IMR-90 (cell line): Measurements from ENCODE around the gene AXIN1. TPM values are rescaled to one million over a fixed set of nuclear protein-coding genes. Genes with fewer than 3 reads are reported as not detected.

ENCODE experiments used
- ATAC-seq: fragments of 200-7000 bp; cut with Tn5 transposase; 2 replicates; pipeline ENCODE4 v1.9.1; 2020; ENCODE audit warnings: low read depth, mild to moderate bottlenecking, moderate library complexity
- BruUV-seq: library from RNA; stranded (reverse); fragments of 400-500 nt; replicated peaks from 2 replicates; lab custom pipeline; 2021; lab: Mats Ljungman, UMichigan
- CTCF ChIA-PET: fragments of 300-600 bp; formaldehyde crosslinking; extraction: SDS; loops from one replicate; lab custom pipeline; 2021; ENCODE audit warnings: antibody characterized with exemption; lab: Yijun Ruan, JAX
- POLR2A ChIA-PET: fragments of 300-600 bp; sonication (Branson Sonifier 250); formaldehyde crosslinking; loops from one replicate; lab custom pipeline; 2022; ENCODE audit warnings: antibody characterized with exemption; ENCODE audit not compliant: unreplicated experiment; lab: Charles Lee
- DNase-seq: peaks from one replicate; pipeline ENCODE4 v3.0.0; 2013
- H2AFZ ChIP-seq: replicated peaks from 2 replicates; pipeline ENCODE3; 2013; ENCODE audit warnings: low read length, mild to moderate bottlenecking; ENCODE audit not compliant: poor library complexity
- H2AK5ac ChIP-seq: 2 replicates; pipeline ENCODE4 v1.6.1; 2013; ENCODE audit warnings: low read depth, low read length, inconsistent platforms
- H2AK9ac ChIP-seq: replicated peaks from 2 replicates; pipeline ENCODE3; 2013; ENCODE audit warnings: mild to moderate bottlenecking, low read depth, low read length, moderate library complexity; ENCODE audit not compliant: poor library complexity
- H2BK120ac ChIP-seq: 2 replicates; pipeline ENCODE4 v1.6.1; 2013; ENCODE audit warnings: low read depth, low read length, inconsistent platforms
- H2BK15ac ChIP-seq: 3 replicates; pipeline ENCODE4 v1.6.1; 2013; ENCODE audit warnings: low read depth, low read length, inconsistent platforms
- H2BK20ac ChIP-seq: 2 replicates; pipeline ENCODE4 v1.6.1; 2013; ENCODE audit warnings: low read depth, mild to moderate bottlenecking, inconsistent platforms, low read length, moderate library complexity
- H2BK5ac ChIP-seq: 2 replicates; pipeline ENCODE4 v1.6.1; 2013; ENCODE audit warnings: mild to moderate bottlenecking, low read depth, low read length, inconsistent platforms; ENCODE audit not compliant: poor library complexity, severe bottlenecking
- H3K14ac ChIP-seq: replicated peaks from 2 replicates; pipeline ENCODE4 v1.6.1; 2013; ENCODE audit warnings: low read depth, low read length, inconsistent platforms
- H3K18ac ChIP-seq: 2 replicates; pipeline ENCODE4 v1.6.1; 2013; ENCODE audit warnings: low read depth, low read length, control low read depth
- H3K23ac ChIP-seq: 2 replicates; pipeline ENCODE4 v1.6.1; 2013; ENCODE audit warnings: low read depth, low read length, inconsistent platforms
- H3K27ac ChIP-seq: 2 replicates; pipeline ENCODE4 v1.5.1; 2013; ENCODE audit warnings: mild to moderate bottlenecking, control low read depth, low read length; ENCODE audit not compliant: insufficient read depth
- H3K27me3 ChIP-seq: 2 replicates; pipeline ENCODE4 v1.6.1; 2013; ENCODE audit warnings: low read length; ENCODE audit not compliant: control insufficient read depth, insufficient read depth
- H3K36me3 ChIP-seq: 2 replicates; pipeline ENCODE4 v1.6.1; 2013; ENCODE audit warnings: low read length, mixed read lengths; ENCODE audit not compliant: control insufficient read depth, insufficient read depth
- H3K4ac ChIP-seq: 2 replicates; pipeline ENCODE4 v1.6.1; 2013; ENCODE audit warnings: low read depth, low read length, inconsistent platforms
- H3K4me1 ChIP-seq: 2 replicates; pipeline ENCODE4 v1.6.1; 2013; ENCODE audit warnings: low read length, mixed read lengths; ENCODE audit not compliant: control insufficient read depth, insufficient read depth
- H3K4me2 ChIP-seq: 2 replicates; pipeline ENCODE4 v1.6.1; 2013; ENCODE audit warnings: low read depth, mild to moderate bottlenecking, control low read depth, low read length, moderate library complexity
- H3K4me3 ChIP-seq: 2 replicates; pipeline ENCODE4 v1.5.1; 2013; ENCODE audit warnings: low read depth, mild to moderate bottlenecking, control low read depth, low read length, moderate library complexity; ENCODE audit not compliant: insufficient read depth
- H3K56ac ChIP-seq: 2 replicates; pipeline ENCODE4 v1.6.1; 2013; ENCODE audit warnings: low read length, inconsistent platforms; ENCODE audit not compliant: insufficient read depth; ENCODE audit errors: extremely low read depth
- H3K79me1 ChIP-seq, 2 experiments: 2 replicates each; pipeline ENCODE4 v1.6.1; 2013; ENCODE audit warnings: low read length in 2 of 2, inconsistent platforms in 1 of 2, low read depth in 1 of 2
- H3K9ac ChIP-seq: 2 replicates; pipeline ENCODE4 v1.6.1; 2013; ENCODE audit warnings: low read depth, low read length, control low read depth
- H3K9me1 ChIP-seq: 2 replicates; pipeline ENCODE4 v1.6.1; 2013; ENCODE audit warnings: low read length, inconsistent platforms; ENCODE audit not compliant: insufficient read depth
- H3K9me3 ChIP-seq: 2 replicates; pipeline ENCODE4 v1.6.1; 2013; ENCODE audit warnings: low read length; ENCODE audit not compliant: control insufficient read depth, insufficient read depth
- H4K20me1 ChIP-seq: 2 replicates; pipeline ENCODE4 v1.6.1; 2013; ENCODE audit warnings: low read length, inconsistent platforms; ENCODE audit not compliant: insufficient read depth
- H4K5ac ChIP-seq: 2 replicates; pipeline ENCODE4 v1.6.1; 2013; ENCODE audit warnings: mild to moderate bottlenecking, low read depth, low read length, control low read depth
- H4K8ac ChIP-seq, 2 experiments: 2 replicates each; pipeline ENCODE4 v1.6.1; 2013; ENCODE audit warnings: low read depth in 2 of 2, low read length in 2 of 2, control low read depth in 1 of 2, inconsistent platforms in 1 of 2
- H4K91ac ChIP-seq: 2 replicates; pipeline ENCODE4 v1.6.1; 2013; ENCODE audit warnings: low read depth, low read length, inconsistent platforms; ENCODE audit not compliant: insufficient read depth
- BHLHE40 ChIP-seq: fragments of 150-350 bp; IDR thresholded peaks from 2 replicates; pipeline ENCODE4 v1.6.1; 2016; ENCODE audit warnings: mild to moderate bottlenecking, low read depth, low read length
- CHD1 ChIP-seq: IDR thresholded peaks from 2 replicates; pipeline ENCODE4 v1.6.1; 2012; ENCODE audit warnings: low read depth, low read length, improper control_type of control experiment
- WGBS, 2 experiments: methylation state at CpG; one replicate each; pipeline versions ENCODE4 v1.1.5 to v1.1.7; 2013; ENCODE audit warnings: missing lambda C conversion rate in 2 of 2; ENCODE audit not compliant: insufficient read length in 1 of 2; ENCODE audit errors: extremely low coverage in 2 of 2; 5-methylcytosine and 5-hydroxymethylcytosine counted together
- dilution Hi-C: fragments of 300-500 bp; cut with HindIII; formaldehyde crosslinking; loops from one replicate; pipeline ENCODE4 v1.14.3; 2018; ENCODE audit warnings: low sequenced_read_pairs; ENCODE audit not compliant: unreplicated experiment
- in situ Hi-C: fragments of 300-500 bp; cut with MboI; formaldehyde crosslinking; loops from 3 replicates; pipeline ENCODE4 v1.14.3; 2019; ENCODE audit warnings: low sequenced_read_pairs, inconsistent platforms, mixed read lengths
- intact Hi-C: fragments of 100-400 bp; cut with micrococcal nuclease; formaldehyde crosslinking; loops from 2 replicates; pipeline ENCODE4 v1.10.0; 2022
- polyA plus RNA-seq, 3 experiments: library from polyadenylated mRNA; depleted of rRNA; stranded (reverse); fragments of >200 nt; gene quantifications; 2 replicates each; pipeline ENCODE4 v1.2.3, GENCODE V29; 2012; ENCODE audit warnings: low replicate concordance in 1 of 3
- total RNA-seq: library from RNA; depleted of rRNA; stranded (reverse); fragments of >200 nt; gene quantifications from 2 replicates; pipeline ENCODE4 v1.2.3, GENCODE V29; 2012

AXIN1 gene
- total and polyA plus RNA-seq, 2 of the 4 experiments (the other 2 are of a cell fraction) = 10.9 to 14.2 TPM

GRCh38 chr16:397135-397661, 44.7 kb upstream of the AXIN1 start, which contains the start of gene NME4:
NME4 (plus strand) TSS chr16:397199; CDS start chr16:397223, 24 bp downstream.
- Histone ChIP-seq H3K18ac (no peak within 1 kb of the TSS), H2BK5ac (peak within 1 kb of the TSS; percentile 43), H3K9me3 (no peaks in the 10 kb centered on the region; the same call in 1 of the 2 replicates), H3K79me1 (peaks cover 4 to 35% of the 10 kb centered on the region in 2 experiments; a peak in 3 of 4 replicates), H2BK120ac (no peak within 1 kb of the TSS), H3K4me1 (peaks cover 4% of the 10 kb centered on the region), H3K4me3 (peak within 1 kb of the TSS; percentile 70), H2AK5ac (peak within 1 kb of the TSS; percentile 67; the same call in 1 of the 2 replicates), H3K27ac (peak within 1 kb of the TSS; percentile 51), H2AFZ (peak within 1 kb of the TSS; percentile 87), H2AK9ac (peak within 1 kb of the TSS; percentile 85), H3K4ac (peak within 1 kb of the TSS; percentile 55), H3K56ac (no peak within 1 kb of the TSS), H2BK15ac (no peak within 1 kb of the TSS), H3K9me1 (0 out of 2 replicates have a peak, but pooled peaks cover 7% of the 10 kb centered on the region), H3K36me3 (peaks cover 19% of the 10 kb centered on the region), H3K23ac (0 out of 2 replicates have a peak within 1 kb of the TSS, but pooled peaks have one; percentile 65), H3K9ac (peak within 1 kb of the TSS; percentile 63), H3K4me2 (peak within 1 kb of the TSS; percentile 72), H4K5ac (0 out of 2 replicates have a peak within 1 kb of the TSS, but pooled peaks have one; percentile 3), H3K27me3 (no peaks in the 10 kb centered on the region), H4K20me1 (peaks cover 15% of the 10 kb centered on the region; the same call in 1 of the 2 replicates), H3K14ac (peak within 1 kb of the TSS; percentile 73; the same call in 1 of the 2 replicates), H4K8ac (peak within 1 kb of the TSS; percentile 58 to 68; a peak in 3 of 4 replicates), H2BK20ac (no peak within 1 kb of the TSS), H4K91ac (no peak within 1 kb of the TSS; the same call in 1 of the 2 replicates)
- intact Hi-C loops = loop anchor here (2.0 to 10.0 kb wide), 2 partner anchors 88 to 192 kb away; no protein-coding TSS in a partner anchor
- BruUV-seq = no TSS peak
- POLR2A ChIA-PET = no interaction called here
- TF ChIP-seq BHLHE40 = peak; percentile 45; the same call in 1 of the 2 replicates
- no peak for TF ChIP-seq CHD1
- in situ Hi-C loops = loop anchor here (10.0 kb wide), 1 partner anchor 248 kb away; the partner anchor contains the start of genes MCRIP2 and WDR90
- 1% methylated on average over 29 of the region's 75 CpGs; no CpG with 5 or more reads in 1 of the 2 experiments for WGBS, 2 experiments
- ATAC-seq (peak; percentile 30), DNase-seq (no peak)
- dilution Hi-C loops = no loop called here
- CTCF ChIA-PET = no interaction called here
